GM19238 (cell line): Measurements from ENCODE around the gene WBP2.
"Not testable (repeated sequence)": the region's sequence is repeated elsewhere in the genome, so short reads cannot be mapped to it uniquely, and the experiment has no call there.

Experiments used
- DNase-seq: peaks from one replicate; pipeline ENCODE4 v3.0.0; 2011; ENCODE audit warnings: low spot score; ENCODE audit not compliant: insufficient read length

WBP2 gene

GRCh38 chr17:75814900-75815373, 40.2 kb downstream of the WBP2 start:
- no peak for DNase-seq

- no peak for DNase-seq
These were observed 41.1 kb downstream of the WBP2 start for GRCh38 chr17:75814021-75814395.

- DNase-seq, result no peak
These were observed 41.8 kb downstream of the WBP2 start for GRCh38 chr17:75813081-75814020.

- DNase-seq, result no peak
These were observed 42.8 kb downstream of the WBP2 start for GRCh38 chr17:75812096-75813013.

- DNase-seq, result no peak
These were observed 44.0 kb downstream of the WBP2 start for GRCh38 chr17:75811174-75811573.

GRCh38 chr17:75810756-75811155, 44.4 kb downstream of the WBP2 start:
- DNase-seq, result not testable (repeated sequence)

GRCh38 chr17:75810216-75810615, 44.9 kb downstream of the WBP2 start:
- DNase-seq, result no peak

- no peak for DNase-seq
These were observed 45.5 kb downstream of the WBP2 start for GRCh38 chr17:75809631-75810111.

GRCh38 chr17:75808905-75809621, 46.1 kb downstream of the WBP2 start:
- DNase-seq, result no peak

GRCh38 chr17:75808549-75808904, 46.6 kb downstream of the WBP2 start:
- DNase-seq, result no peak

- no peak for DNase-seq
These were observed 47.3 kb downstream of the WBP2 start for GRCh38 chr17:75807861-75808260.

- DNase-seq, result no peak
These were observed 48.2 kb downstream of the WBP2 start for GRCh38 chr17:75806822-75807500.

GRCh38 chr17:75803883-75804282, 51.3 kb downstream of the WBP2 start:
- DNase-seq, result no peak

- no peak for DNase-seq
These were observed 55.7 kb downstream of the WBP2 start for GRCh38 chr17:75799402-75799801.

- DNase-seq, result no peak
These were observed 59.1 kb downstream of the WBP2 start for GRCh38 chr17:75795820-75796607.
